Measurements from ENCODE around the gene PAQR5.
"Not testable (repeated sequence)": the region's sequence is repeated elsewhere in the genome, so short reads cannot be mapped to it uniquely, and the experiment has no call there.

Gene PAQR5

DNA sequence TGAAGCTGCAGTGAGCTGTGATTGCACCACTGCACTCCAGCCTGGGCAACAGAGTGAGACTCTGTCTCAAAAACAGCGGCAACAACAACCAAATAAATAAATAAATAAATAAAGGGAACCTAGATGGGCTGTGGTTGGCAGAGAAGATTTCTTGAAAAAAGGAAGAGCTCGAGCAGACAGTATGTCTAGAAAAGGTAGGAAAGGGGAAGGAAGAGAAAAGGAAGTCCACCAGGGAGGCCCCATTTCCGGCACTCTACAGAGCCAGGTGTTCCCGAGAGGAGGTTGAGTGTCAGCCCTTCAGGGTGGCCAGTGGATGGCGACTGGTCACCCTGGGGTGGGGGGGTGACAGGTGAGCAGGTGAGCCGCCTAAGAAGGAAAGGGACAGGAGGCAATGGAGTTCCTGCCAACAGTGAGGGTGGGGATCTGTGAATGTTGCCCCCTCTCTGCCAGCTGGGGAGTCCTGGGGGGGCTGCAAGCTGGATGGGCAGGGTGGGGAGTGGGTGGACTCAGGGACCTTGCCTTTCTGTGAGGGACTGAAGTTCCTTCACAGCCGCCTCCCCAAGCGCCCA is 14.8 kb downstream of the PAQR5 start:
- in situ Hi-C loops (cut with MboI; ENCODE audit: low pct_unique_long_range_greater_than_20kb, low sequenced_read_pairs), result no loop called here
- peak; percentile 89 for DNase-seq

- no peak for DNase-seq
- in situ Hi-C loops (cut with MboI; ENCODE audit: low pct_unique_long_range_greater_than_20kb, low sequenced_read_pairs), result no loop called here
These were observed 15.4 kb downstream of the PAQR5 start for GRCh38 chr15:69314131-69314530.

GRCh38 chr15:69314736-69315135 is 16.0 kb downstream of the PAQR5 start:
- in situ Hi-C loops (cut with MboI; ENCODE audit: low pct_unique_long_range_greater_than_20kb, low sequenced_read_pairs), result no loop called here

DNA sequence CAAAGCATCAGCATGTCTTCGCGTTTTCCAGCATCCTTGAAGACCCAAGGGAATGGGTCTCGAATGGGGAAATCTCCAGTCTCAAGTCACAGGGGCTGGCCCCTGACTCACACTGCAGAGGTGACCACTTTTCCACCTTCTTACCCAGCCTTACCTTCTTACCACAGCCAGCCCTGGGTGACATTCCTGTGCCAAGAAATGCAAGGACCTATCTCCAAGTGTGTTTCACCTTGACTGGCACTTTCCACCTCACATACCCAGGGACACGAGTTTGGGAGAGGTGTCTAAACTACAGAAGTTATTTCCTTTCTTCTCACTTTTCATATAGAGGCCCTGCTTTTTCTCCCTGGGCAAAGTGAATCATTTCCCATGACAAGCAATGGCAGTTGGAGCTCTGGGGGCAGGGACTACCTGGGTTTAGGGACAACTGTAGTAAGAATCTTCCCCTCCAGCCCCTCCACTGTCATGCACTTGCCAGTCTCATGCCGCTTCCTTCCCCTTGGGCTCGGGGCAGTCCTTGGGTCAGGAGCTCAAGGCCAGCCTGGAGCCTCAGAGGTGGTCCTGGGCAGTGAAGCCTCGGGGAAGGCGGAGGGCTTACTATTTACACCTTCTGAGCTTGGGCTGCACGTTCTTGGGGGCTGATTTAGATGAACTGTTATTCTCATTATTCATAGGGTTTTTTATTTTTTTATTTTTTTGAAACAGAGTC is 16.8 kb downstream of the PAQR5 start:
- DNase-seq, result no peak
- in situ Hi-C loops (cut with MboI; ENCODE audit: low pct_unique_long_range_greater_than_20kb, low sequenced_read_pairs), result no loop called here

More at GRCh38 chr15:69314736-69315135, 16.0 kb downstream of the PAQR5 start:
- DNase-seq, result no peak

DNA sequence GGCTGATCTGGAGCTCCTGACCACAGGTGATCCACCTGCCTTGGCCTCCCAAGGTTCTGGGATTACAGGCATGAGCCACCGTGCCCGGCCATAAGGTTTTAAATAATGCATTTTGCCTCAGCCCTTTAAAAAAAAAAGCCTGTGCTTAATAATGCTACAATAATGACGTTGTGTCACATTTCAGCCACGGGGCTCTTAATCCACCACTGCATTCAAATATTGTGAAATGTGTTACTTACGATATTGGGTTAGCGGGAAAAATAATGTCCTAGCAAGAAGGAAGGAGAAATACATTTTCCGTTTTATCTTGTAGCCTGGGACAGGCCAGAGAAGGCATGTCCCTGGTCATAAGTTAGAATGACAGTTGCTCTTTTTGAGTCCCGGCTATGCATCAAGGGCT is 17.6 kb downstream of the PAQR5 start:
- no peak for DNase-seq
- in situ Hi-C loops (cut with MboI; ENCODE audit: low pct_unique_long_range_greater_than_20kb, low sequenced_read_pairs), result no loop called here

DNA sequence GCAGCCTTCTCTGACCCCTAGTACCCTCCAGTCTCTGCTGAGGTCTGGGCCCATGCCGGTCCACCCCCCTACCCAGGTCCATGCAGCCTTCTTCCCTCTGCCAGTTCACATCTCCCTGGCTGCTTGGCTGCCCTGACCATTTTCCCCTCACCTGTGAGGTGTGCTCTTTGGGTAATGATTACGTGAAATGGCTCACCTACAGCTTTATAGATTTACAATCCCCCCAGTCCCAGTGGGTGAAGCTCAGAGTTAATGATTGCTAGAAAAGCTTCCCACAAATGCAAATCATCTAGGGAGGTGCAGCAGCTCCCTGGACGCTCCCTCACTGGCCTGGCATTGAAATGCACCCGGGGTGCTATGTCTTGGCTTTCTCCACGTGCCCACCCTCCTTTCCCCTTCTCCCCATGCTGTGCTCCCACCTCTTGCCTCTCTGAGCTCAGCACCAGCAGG is 18.7 kb downstream of the PAQR5 start:
- in situ Hi-C loops (cut with MboI; ENCODE audit: low pct_unique_long_range_greater_than_20kb, low sequenced_read_pairs), result no loop called here

GRCh38 chr15:69318033-69318432 is 19.3 kb downstream of the PAQR5 start:
- no peak for DNase-seq
- in situ Hi-C loops (cut with MboI; ENCODE audit: low pct_unique_long_range_greater_than_20kb, low sequenced_read_pairs), result no loop called here

More for the DNA sequence above, 18.7 kb downstream of the PAQR5 start:
- DNase-seq, result no peak

GRCh38 chr15:69319384-69320375 is 21.0 kb downstream of the PAQR5 start:
- in situ Hi-C loops (cut with MboI; ENCODE audit: low pct_unique_long_range_greater_than_20kb, low sequenced_read_pairs), result no loop called here
- peak; percentile 75 for DNase-seq

DNA sequence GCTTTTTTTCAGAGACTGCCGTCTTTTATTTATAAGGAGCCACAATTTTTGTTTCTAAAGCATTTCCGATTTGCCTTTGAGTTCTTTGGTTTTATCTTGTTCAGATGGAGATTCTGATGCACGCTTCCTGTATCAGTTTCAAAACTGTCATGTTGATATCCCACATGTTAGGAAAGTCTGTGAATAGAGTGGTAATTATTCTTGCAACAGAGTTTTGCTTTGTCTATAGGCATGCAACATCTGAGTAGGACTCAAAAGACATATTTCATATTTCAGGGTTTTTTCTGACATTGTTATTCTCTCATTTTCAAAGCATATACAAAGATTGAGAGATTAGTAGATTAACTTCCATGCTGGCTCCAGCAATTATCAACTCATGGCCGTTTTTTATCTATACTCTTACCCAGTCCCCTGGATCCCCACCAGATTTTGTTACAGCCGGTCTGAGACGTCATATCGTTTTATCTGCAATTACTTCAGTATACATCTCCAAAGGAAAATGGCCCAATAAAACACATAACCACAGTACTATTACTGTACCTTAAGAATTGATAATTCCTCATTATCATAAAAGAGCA is 22.4 kb downstream of the PAQR5 start:
- in situ Hi-C loops (cut with MboI; ENCODE audit: low pct_unique_long_range_greater_than_20kb, low sequenced_read_pairs), result no loop called here
- peak; percentile 72 for DNase-seq

DNA sequence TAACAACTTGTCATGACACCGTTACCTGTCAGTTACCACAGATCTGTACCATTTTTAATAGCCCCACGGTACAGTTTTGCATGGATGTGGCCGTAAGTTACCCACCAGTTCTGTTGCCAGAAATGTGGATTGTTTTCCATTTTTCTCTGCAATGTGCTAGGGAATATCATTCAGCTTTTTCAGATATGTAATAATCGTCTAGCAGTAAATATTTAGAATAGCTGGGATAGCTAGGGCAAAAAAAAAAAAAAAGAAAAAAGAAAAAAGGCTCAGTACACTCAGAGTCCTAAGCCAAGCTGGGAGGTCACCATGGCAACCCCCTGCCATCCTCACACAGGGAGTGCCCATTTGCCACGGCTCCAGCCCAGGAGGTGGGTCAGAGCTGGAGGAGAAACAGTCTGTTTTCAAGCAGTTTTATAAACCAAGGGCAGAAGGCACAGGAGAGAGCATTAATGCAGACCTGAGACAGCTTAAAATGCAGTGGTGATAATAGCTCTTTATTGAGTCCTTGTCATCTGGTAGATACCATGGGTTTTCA is 25.2 kb downstream of the PAQR5 start:
- no peak for DNase-seq
- in situ Hi-C loops (cut with MboI; ENCODE audit: low pct_unique_long_range_greater_than_20kb, low sequenced_read_pairs), result no loop called here

GRCh38 chr15:69324565-69324964 is 25.9 kb downstream of the PAQR5 start:
- in situ Hi-C loops (cut with MboI; ENCODE audit: low pct_unique_long_range_greater_than_20kb, low sequenced_read_pairs), result no loop called here
- no peak for DNase-seq

DNA sequence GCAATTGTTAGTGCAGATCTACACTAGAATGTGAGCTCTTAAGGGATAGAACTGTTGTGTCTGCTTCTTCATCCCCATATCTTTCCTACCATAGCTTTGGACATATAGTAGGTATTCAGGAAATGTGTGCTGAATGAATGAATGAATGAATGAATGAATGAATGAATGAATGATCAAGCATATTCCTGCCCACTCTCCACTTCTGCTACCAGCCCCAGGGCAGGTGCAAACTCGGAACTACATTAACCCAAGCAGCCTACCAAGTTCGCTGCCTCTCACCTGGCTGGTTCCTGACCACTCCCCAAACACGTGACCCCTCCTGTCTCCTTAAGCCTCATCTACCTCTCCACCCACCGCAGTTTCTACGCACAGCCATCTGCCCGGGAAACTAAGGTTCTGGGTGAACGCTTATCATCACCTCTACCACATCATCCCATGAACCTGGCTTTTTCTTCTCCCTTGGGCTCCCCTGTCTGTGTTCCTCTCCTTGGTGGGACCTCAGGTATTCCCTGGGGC is 26.8 kb downstream of the PAQR5 start:
- DNase-seq, result no peak
- in situ Hi-C loops (cut with MboI; ENCODE audit: low pct_unique_long_range_greater_than_20kb, low sequenced_read_pairs), result no loop called here

DNA sequence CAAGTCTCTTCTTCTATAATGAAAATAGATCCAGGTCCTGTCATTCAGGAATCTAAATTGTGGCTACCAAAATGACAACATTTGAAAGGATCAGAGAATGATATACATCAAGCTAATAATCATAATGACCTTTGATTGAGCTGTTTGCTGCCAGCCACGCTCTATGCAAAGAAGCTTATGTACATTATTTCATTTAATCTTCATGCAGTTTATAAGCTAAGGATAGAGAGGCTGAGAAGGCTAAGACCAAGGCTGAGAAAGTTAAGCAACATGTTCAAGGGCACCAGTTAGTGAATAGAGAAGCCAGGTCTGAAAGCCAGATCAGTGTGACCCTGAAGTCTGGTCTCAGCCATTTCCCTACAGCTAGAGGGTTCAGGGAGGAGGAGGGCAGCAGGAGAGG is 29.4 kb downstream of the PAQR5 start:
- in situ Hi-C loops (cut with MboI; ENCODE audit: low pct_unique_long_range_greater_than_20kb, low sequenced_read_pairs), result no loop called here
- no peak for DNase-seq

- DNase-seq, result no peak
- in situ Hi-C loops (cut with MboI; ENCODE audit: low pct_unique_long_range_greater_than_20kb, low sequenced_read_pairs), result no loop called here
These were observed 30.0 kb downstream of the PAQR5 start for GRCh38 chr15:69328739-69329138.

GRCh38 chr15:69337138-69337537 is 38.4 kb downstream of the PAQR5 start:
- no peak for DNase-seq
- in situ Hi-C loops (cut with MboI; ENCODE audit: low pct_unique_long_range_greater_than_20kb, low sequenced_read_pairs), result no loop called here

GRCh38 chr15:69338535-69339213 is 40.0 kb downstream of the PAQR5 start:
- DNase-seq, result no peak
- in situ Hi-C loops (cut with MboI; ENCODE audit: low pct_unique_long_range_greater_than_20kb, low sequenced_read_pairs), result no loop called here

DNA sequence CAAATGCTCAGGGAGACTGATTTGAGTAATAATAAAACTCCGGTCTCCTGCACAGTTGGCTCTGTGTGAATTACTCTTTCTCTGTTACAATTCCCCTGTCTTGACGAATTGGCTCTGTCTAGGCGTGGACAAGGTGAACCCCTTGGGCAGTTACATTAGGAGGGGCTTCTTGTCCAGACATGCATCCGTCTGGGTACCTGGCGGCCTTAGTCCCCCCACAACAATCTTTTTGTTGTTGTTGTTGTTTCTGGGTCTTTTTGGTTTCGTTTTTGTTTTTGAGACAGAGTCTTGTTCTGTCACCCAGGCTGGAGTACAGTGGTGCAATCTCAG is 40.5 kb downstream of the PAQR5 start:
- in situ Hi-C loops (cut with MboI; ENCODE audit: low pct_unique_long_range_greater_than_20kb, low sequenced_read_pairs); DNase-seq: not testable (repeated sequence)

DNA sequence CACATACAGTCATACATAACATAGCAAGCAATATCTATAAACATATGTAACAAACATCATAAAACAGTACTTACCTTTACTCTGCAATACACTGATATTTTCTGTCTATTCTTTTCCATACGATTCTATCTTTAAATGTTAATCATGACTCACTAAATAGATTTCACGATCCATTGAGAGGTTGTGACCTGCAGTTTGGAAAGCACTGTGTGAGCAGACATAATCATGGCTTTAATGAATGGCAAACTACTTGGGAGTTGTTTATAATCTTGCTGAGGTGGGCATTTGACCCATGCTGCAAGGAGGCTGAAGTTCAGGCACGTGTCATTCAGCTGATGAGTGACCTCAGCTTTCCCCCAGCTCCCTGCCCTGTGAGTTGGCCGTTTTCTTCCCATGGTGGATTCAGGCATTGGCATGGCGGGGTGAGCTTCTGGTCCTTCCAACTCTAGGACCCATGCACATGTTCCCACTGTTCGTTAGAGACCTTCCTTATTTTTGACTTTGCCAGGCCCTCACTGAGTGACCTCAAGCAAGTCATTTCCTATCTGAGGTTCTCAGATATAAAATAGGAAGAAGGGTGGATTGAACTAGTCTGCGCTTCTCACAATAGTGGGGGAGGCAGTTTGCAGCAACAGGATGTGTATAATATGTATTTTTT is 41.7 kb downstream of the PAQR5 start:
- peak; percentile 49 for DNase-seq
- in situ Hi-C loops (cut with MboI; ENCODE audit: low pct_unique_long_range_greater_than_20kb, low sequenced_read_pairs), result no loop called here
